ENCODE results near the gene PTAFR.
A peak's percentile ranks its signal among the peaks of the same experiment; 100 is the strongest.

PTAFR gene

GRCh38 chr1:28118640-28119307 is 57.7 kb downstream of the PTAFR start:
- DNase-seq (ENCODE audit: low read depth), result no peak

- DNase-seq (ENCODE audit: low read depth), result no peak
These were observed 61.2 kb downstream of the PTAFR start for GRCh38 chr1:28115267-28115666.

- no peak for DNase-seq (ENCODE audit: low read depth)
These were observed 61.6 kb downstream of the PTAFR start for GRCh38 chr1:28114844-28115243.

GRCh38 chr1:28113242-28113572 is 63.3 kb downstream of the PTAFR start:
- no peak for DNase-seq (ENCODE audit: low read depth)

- DNase-seq (ENCODE audit: low read depth), result peak; percentile 76
These were observed 63.9 kb downstream of the PTAFR start for GRCh38 chr1:28112388-28113241.

- DNase-seq (ENCODE audit: low read depth), result no peak
These were observed 65.3 kb downstream of the PTAFR start for GRCh38 chr1:28111157-28111556.

GRCh38 chr1:28110555-28110954 is 65.9 kb downstream of the PTAFR start:
- DNase-seq (ENCODE audit: low read depth), result no peak

- no peak for DNase-seq (ENCODE audit: low read depth)
These were observed 66.9 kb downstream of the PTAFR start for GRCh38 chr1:28109639-28110038.

- DNase-seq (ENCODE audit: low read depth), result no peak
These were observed 68.5 kb downstream of the PTAFR start for GRCh38 chr1:28108001-28108400.

- DNase-seq (ENCODE audit: low read depth), result no peak
These were observed 71.5 kb downstream of the PTAFR start for GRCh38 chr1:28104866-28105467.

- DNase-seq (ENCODE audit: low read depth), result no peak
These were observed 74.3 kb downstream of the PTAFR start for GRCh38 chr1:28102189-28102588.

GRCh38 chr1:28099050-28099769 is 77.3 kb downstream of the PTAFR start:
- no peak for DNase-seq (ENCODE audit: low read depth)
